Stimulated activated memory B cell treated with anti-CD40 and anti-IgM and Interleukin-4, amounts not matched to agents 10 μg/mL and 1 μg/mL and 100 μg/mL, for 72 hours (primary cell): ENCODE results near the gene PCBP1.
"Not testable (repeated sequence)": the region's sequence is repeated elsewhere in the genome, so short reads cannot be mapped to it uniquely, and the experiment has no call there.

ENCODE experiments used
- ATAC-seq: fragments of 150-1000 bp; cut with Tn5 transposase; 2 replicates; pipeline ENCODE4 v1.10.0; 2021
- H3K27ac Mint-ChIP-seq: one replicate; pipeline ENCODE4 v1.8.0; 2022; ENCODE audit warnings: mild to moderate bottlenecking, mixed read lengths
- H3K27me3 Mint-ChIP-seq: one replicate; pipeline ENCODE4 v1.8.0; 2022; ENCODE audit warnings: mixed read lengths
- H3K36me3 Mint-ChIP-seq: one replicate; pipeline ENCODE4 v1.8.0; 2022; ENCODE audit warnings: mixed read lengths
- H3K4me1 Mint-ChIP-seq: one replicate; pipeline ENCODE4 v1.8.0; 2022; ENCODE audit warnings: mixed read lengths
- H3K4me3 Mint-ChIP-seq: one replicate; pipeline ENCODE4 v1.8.0; 2022; ENCODE audit warnings: mild to moderate bottlenecking, moderate library complexity, mixed read lengths
- H3K9me3 Mint-ChIP-seq: one replicate; pipeline ENCODE4 v1.8.0; 2022; ENCODE audit warnings: mixed read lengths

The PCBP1 gene

DNA sequence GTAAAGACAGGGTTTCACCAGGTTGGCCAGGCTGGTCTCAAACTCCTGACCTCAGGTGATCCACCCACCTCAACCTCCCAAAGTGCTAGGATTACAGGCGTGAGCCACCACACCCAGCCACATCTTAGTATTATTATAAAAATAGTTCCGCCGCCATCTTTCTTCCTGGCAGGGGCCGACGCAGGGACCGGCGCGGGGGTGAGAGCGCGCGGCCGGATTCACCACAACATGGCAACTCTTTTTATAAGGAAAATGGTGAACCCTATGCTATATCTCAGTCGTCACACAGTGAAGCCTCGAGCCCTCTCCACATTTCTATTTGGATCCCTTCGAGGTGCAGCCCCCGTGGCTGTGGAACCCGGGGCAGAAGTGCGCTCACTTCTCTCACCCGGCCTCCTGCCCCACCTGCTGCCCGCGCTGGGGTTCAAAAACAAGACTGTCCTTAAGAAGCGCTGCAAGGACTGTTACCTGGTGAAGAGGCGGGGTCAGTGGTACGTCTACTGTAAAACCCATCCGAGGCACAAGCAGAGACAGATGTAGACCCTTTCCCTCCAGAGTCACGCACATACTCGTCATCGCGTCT, 15.1 kb downstream of the PCBP1 start:
- not testable (repeated sequence) for H3K27me3 Mint-ChIP-seq, H3K36me3 Mint-ChIP-seq, ATAC-seq, H3K9me3 Mint-ChIP-seq
- Mint-ChIP-seq H3K4me3 (peak overlapping the region; percentile 64), H3K27ac (peak overlapping the region; percentile 97), H3K4me1 (peaks cover 41% of the 10 kb centered on the region)

DNA sequence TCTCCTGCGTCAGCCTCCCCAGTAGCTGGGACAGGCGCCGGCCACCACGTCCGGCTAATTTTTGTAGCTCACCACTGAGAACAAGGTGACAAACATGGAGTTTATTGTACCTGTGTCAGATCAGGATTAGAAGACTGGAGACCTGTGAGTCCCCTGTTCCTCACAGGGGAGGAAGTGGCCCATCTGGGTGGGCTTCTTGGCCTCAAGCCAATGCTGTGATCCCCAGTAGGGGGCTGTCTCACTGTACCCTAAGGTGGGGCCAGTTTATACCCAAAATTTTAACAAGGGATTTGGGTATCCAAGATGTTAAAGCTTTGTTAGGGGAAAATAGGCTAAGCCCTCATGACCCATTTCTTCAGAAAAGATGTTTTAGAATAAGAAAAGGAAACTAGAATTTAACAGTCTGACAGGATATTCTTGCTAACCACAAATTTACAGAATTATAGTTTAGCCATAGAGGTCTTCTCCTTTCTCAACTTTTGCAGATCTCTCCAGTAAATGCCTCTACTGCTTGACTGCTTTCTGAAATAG, 16.3 kb downstream of the PCBP1 start:
- H3K4me3 Mint-ChIP-seq: peak overlapping the region; percentile 74
- ATAC-seq: peak; percentile 63
- peaks cover 52% of the 10 kb centered on the region for H3K4me1 Mint-ChIP-seq

DNA sequence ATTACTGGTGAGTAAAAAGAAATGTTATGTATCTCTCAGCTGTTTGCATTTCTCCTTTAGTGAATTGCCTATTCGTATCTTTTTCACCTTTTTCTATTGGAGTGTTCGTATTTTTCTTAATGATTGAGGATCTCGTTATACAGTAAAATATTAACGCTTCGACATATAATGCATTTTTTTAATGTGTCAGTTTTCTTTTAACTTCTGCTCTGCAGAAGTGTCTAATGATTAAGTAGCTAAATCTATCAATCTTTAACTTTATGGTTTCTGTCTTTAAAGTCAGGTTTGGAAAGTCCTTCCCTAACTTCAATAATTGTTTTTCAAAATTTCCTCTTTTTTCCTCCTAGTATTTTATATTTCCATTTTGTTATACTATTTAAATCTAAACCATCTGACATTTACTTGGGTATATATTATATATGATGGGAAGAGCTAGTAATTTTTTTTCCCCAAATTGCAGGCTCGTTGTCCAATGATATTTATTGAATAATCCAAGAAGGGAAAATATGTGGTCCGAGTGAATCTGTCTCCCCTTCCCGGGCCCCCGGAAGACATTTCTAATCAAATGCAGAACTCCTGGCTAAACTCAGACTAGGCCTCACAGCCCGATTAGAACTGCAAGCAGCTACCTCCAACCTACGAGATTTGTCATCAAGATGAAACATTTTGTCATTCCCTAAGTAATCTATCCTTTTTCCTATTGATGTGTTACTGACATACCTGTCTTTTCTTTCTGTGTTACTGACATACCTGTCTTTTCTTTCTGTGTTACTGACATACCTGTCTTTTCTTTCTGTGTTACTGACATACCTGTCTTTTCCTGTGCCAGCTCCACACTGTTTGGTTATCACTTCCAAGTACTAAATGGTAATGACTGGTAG, 17.2 kb downstream of the PCBP1 start:
- no peak for ATAC-seq
- Mint-ChIP-seq H3K9me3 (peaks cover 3% of the 10 kb centered on the region), H3K4me3 (peak overlapping the region; percentile 74), H3K27ac (peak overlapping the region; percentile 97), H3K36me3 (no peaks in the 10 kb centered on the region), H3K27me3 (no peaks in the 10 kb centered on the region), H3K4me1 (peaks cover 61% of the 10 kb centered on the region)

More for the DNA sequence above, 16.3 kb downstream of the PCBP1 start:
- no peaks in the 10 kb centered on the region for H3K36me3 Mint-ChIP-seq
- H3K27me3 Mint-ChIP-seq: no peaks in the 10 kb centered on the region
- peak overlapping the region; percentile 97 for H3K27ac Mint-ChIP-seq
- peaks cover 3% of the 10 kb centered on the region for H3K9me3 Mint-ChIP-seq

DNA sequence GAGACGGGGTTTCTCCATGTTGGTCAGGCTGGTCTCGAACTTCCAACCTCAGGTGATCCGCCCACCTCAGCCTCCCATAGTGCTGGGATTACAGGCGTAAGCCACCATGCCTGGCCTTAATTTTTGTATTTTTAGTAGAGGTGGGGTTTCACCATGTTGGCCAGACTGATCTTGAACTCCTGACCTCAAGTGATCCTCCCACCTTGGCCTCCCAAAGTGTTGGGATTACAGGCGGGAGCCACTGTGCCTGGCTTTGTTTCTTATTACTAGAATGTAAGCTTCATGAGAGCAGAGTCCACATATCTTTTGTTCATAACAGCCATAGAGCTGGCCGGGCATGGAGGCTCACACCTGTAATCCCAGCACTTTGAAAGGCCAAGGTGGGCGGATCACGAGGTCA, 18.9 kb downstream of the PCBP1 start:
- not testable (repeated sequence) for ATAC-seq, H3K9me3 Mint-ChIP-seq, H3K4me3 Mint-ChIP-seq, H3K27me3 Mint-ChIP-seq, H3K27ac Mint-ChIP-seq, H3K36me3 Mint-ChIP-seq
- peaks cover 69% of the 10 kb centered on the region for H3K4me1 Mint-ChIP-seq

DNA sequence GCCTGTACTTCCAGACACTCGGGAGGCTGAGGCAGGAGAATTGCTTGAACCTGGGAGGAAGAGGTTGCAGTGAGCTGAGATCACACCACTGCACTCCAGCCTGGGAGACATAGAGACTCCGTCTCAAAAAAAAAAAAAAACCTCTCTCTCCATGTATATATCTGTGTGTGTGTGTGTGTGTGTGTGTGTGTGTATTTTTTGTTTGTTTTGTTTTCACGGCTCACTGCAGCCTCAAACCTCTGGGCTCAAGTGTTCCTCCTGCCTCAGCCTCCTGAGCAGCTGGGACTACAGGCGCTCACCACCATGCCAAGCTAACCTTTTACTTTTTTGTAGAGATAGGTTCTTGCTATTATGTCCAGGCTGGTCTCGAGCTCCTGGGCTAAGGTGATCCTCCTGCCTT, 23.1 kb downstream of the PCBP1 start:
- not testable (repeated sequence) for H3K9me3 Mint-ChIP-seq, H3K4me3 Mint-ChIP-seq, H3K27me3 Mint-ChIP-seq, ATAC-seq, H3K36me3 Mint-ChIP-seq
- Mint-ChIP-seq H3K4me1 (peaks cover 50% of the 10 kb centered on the region), H3K27ac (peak overlapping the region; percentile 99)

DNA sequence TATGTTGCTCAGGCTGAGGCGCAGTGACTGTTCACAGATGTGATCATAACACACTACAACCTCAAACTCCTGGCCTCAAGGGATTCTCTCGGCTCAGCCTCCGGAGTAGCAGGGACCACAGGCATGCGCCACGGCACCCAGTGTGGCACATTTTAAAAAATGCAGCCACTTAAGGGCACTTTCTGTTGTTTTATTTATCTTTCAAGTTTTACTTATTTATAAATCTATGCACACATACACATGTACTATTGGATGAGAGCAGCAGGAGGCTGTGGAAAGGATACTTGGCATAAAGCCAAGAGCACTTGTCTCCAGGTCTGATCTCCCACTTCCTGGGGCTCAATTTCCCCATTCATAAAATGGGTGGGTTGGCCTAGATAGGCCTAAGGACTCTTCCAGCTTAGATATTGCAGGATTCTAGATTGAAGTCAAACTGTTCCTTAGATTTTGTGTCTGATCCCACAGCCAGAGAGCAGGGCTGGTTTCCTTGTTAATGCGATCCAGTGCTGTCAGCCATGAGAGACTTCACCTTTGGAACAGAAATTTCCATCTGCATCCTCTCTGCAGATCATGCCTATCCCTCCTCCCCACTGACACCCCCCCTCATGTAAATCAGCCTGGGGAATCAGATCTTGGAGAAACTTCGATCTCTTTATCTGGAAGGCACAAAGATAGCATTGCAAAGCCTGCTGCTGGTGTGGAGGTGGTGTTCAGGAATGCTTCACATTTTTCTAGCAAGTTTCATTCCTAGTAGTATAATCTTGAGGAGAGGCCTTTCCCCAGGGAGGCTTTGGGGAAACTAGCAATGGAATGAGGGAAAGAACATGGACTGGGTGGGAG, 24.7 kb downstream of the PCBP1 start:
- H3K27ac Mint-ChIP-seq: no peak overlapping the region
- no peaks in the 10 kb centered on the region for H3K36me3 Mint-ChIP-seq
- H3K4me3 Mint-ChIP-seq: no peak overlapping the region
- H3K9me3 Mint-ChIP-seq: no peaks in the 10 kb centered on the region
- H3K27me3 Mint-ChIP-seq: no peaks in the 10 kb centered on the region
- peaks cover 58% of the 10 kb centered on the region for H3K4me1 Mint-ChIP-seq
- no peak for ATAC-seq

DNA sequence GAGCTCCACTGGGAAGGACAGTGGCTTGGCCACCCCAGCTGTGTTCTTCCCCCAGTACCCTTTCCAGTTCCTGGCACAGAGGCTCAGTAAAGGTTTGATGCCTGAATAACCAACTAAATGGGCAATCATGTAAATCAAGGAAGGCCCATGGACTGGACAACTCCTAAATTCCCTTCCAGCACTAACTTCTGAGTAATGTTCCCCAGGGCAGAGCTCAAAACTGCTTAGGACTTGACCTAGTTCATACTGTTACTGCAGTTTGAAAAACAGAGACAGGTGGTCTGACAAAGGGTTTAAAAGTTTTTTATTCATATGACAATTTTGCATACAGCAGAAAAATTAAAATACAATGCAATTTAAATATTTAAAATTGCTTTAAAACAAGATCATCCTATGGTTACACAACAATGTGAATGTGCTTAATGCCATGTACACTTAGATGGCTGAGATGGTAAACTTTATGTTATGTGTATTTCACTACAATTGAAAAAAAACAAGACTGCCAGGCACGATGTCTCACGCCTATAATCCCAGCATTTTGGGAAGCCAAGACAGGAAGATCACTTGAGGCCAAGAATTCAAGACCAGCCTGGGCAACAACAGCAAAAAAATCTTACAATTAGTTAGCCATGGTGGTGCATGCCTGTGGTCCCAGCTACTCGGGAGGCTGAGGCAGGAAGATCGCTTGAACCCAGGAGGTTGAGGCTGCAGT, 26.2 kb downstream of the PCBP1 start:
- Mint-ChIP-seq H3K27me3 (no peaks in the 10 kb centered on the region), H3K36me3 (no peaks in the 10 kb centered on the region)

DNA sequence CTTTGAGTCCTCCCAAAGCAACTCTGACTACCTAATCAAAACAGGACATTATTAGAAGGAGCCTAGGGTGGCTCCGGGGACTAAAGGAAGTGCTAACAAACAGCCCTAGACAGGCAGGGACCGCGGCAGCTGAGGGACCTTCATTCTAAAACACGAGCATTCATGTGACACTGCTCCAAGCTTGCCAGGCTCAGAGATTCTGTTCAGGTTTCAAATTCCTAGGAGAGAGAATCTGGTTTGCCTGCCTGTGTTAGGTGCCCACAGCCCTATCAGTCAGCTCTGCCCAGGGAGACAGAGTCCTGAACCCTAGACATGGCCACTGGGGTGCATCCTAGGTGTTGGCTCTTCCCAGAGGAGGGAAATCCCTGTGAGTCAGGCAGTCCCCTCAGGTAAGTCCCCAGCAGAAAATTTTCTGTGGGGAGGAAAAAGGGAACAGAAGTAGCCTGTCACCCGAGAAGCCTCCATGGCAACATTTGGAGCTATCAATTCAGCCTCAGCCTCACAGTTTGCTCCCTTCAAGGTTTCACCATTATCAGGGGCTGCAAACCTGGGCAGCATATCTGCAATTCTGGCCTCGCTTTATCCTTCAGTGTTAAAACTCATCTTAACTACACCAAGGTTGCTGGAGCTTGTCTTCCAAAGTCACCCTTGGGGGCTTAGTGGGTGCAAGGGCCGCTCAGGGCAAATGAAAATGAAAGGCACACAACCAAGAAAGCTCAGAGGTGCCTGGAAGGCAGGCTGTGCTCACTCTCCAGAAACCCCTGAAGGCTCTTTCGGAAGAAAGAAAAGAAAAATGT, 28.6 kb downstream of the PCBP1 start:
- Mint-ChIP-seq H3K9me3 (no peaks in the 10 kb centered on the region), H3K27me3 (no peaks in the 10 kb centered on the region), H3K27ac (peak overlapping the region; percentile 84), H3K4me3 (no peak overlapping the region), H3K36me3 (no peaks in the 10 kb centered on the region), H3K4me1 (peaks cover 51% of the 10 kb centered on the region)
- ATAC-seq: peak; percentile 67

More for the DNA sequence above, 26.2 kb downstream of the PCBP1 start:
- H3K9me3 Mint-ChIP-seq: no peaks in the 10 kb centered on the region
- no peak overlapping the region for H3K4me3 Mint-ChIP-seq
- peak overlapping the region; percentile 56 for H3K27ac Mint-ChIP-seq
- ATAC-seq: no peak
- H3K4me1 Mint-ChIP-seq: peaks cover 49% of the 10 kb centered on the region

DNA sequence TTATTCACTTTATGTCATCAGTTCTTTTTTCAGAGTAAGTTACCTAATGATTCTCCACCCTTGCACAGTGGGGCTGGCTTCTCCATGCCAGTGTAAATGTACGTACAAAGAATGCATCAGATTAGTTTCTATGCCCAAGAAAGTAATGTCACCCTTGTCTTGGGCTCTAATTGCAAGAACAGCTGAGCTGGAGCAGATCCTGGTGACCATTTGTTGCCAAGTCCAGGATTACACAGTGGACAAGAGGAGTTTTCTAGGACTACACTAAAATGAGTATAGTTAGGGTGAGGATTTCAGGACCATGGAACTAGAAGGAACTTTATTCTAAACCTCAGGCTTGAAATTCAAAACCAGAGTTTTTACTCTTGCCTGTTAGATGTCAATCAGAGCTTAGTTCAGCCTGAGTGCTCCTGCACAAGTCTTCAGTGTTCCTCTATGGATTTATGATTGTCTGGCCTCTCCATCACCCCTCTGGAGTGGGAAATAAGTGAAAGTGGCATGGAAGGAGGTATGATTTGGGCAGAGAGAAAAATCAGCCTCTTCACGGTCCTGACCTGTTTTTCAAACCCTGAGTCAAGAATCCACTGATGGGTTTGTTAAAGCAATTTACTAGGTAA, 29.8 kb downstream of the PCBP1 start:
- no peaks in the 10 kb centered on the region for H3K36me3 Mint-ChIP-seq
- peaks cover 57% of the 10 kb centered on the region for H3K4me1 Mint-ChIP-seq
- peak overlapping the region; percentile 84 for H3K27ac Mint-ChIP-seq
- H3K9me3 Mint-ChIP-seq: no peaks in the 10 kb centered on the region
- ATAC-seq: no peak
- no peaks in the 10 kb centered on the region for H3K27me3 Mint-ChIP-seq
- H3K4me3 Mint-ChIP-seq: no peak overlapping the region

DNA sequence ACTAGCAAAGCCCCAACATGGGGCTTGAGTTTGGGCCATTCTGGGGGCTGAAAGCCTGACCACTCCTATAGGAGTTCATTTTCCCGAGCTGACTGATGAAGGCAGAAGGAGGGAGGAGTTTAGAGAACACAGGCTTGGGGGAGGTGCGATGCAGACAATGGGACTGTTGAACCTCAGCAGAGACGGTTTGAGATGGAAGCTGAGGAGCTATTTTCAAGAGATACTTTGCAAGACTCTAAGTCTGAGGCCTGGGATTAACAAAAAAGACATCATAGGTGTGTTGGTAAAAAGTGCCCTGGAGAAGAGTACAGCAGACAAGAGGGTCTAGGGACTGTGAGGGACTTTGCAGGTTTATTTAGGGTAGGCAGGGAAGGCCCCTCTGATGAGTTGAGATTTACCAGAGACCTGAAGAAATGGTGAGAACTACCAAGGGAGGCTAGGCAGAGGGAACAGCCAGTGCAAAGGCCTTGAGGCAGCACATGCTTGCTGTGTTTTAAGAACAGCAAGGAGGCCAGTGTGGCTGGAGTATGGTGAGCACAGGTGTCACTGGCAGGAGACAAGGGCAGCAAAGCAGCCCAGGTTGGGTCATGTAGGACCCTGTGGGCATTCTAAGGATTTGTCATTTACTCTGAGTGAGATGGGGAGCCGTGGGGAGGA, 31.6 kb downstream of the PCBP1 start:
- Mint-ChIP-seq H3K4me1 (peaks cover 69% of the 10 kb centered on the region), H3K4me3 (no peak overlapping the region), H3K27ac (peak overlapping the region; percentile 100), H3K36me3 (no peaks in the 10 kb centered on the region), H3K27me3 (no peaks in the 10 kb centered on the region), H3K9me3 (no peaks in the 10 kb centered on the region)
- no peak for ATAC-seq

DNA sequence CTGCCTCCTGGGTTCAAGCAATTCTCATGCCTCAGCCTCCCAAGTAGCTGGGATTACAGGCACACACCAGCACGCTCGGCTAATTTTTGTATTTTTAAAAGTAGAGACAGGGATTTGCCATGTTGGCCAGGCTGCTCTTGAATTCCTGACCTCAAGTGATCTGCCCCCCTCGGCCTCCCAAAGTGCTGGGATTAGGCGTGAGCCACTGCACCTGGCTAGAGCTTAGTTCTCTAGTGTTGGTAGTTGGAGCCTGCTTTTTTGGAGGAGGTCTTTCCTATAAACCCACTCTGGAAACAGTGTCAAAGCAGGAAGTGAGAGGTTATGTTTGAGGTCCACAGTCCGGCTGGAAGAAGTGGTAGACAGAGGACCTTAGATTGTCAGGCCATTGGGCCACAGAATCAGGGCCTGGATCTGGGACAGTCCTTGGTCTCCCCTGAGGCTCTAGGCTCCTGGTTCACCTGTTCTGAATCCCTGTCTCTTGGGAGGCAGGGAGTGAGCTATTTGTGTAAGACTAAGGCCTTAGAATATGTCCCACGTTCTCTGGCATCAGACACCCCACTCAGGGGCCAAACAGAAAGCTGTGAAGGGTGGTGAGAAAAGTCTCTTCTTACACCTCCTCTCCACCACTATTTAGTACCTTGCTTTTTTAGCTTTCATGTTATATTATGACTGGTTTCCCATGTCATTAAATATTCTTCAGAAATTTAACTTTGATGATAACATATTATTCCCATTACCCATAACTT, 34.5 kb downstream of the PCBP1 start:
- Mint-ChIP-seq H3K27me3 (no peaks in the 10 kb centered on the region), H3K36me3 (no peaks in the 10 kb centered on the region)

DNA sequence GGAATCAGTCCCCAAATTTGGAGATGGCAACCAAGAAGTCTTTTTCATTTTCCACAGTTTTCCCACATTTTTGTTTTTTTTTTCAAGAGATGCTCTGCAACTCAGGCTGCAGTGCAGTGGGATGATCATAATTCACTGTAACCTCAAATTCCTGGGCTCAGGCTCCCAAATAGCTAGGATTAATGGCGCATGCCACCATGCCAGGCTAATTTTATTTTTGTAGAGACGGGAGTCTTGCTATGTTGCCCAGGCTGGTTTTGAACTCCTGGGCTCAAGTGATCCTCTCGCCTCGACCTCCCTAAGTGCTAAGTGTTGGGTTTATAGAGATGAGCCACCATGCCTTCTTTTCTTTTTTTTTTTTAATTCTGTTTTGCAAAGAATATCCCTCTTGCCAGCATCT, 35.2 kb downstream of the PCBP1 start:
- ATAC-seq: no peak
- no peak overlapping the region for H3K4me3 Mint-ChIP-seq
- no peaks in the 10 kb centered on the region for H3K36me3 Mint-ChIP-seq
- H3K27ac Mint-ChIP-seq: peak overlapping the region; percentile 100
- no peaks in the 10 kb centered on the region for H3K27me3 Mint-ChIP-seq
- peaks cover 81% of the 10 kb centered on the region for H3K4me1 Mint-ChIP-seq
- H3K9me3 Mint-ChIP-seq: no peaks in the 10 kb centered on the region

More for the DNA sequence above, 34.5 kb downstream of the PCBP1 start:
- peak overlapping the region; percentile 100 for H3K27ac Mint-ChIP-seq
- no peak for ATAC-seq
- H3K9me3 Mint-ChIP-seq: no peaks in the 10 kb centered on the region
- H3K4me1 Mint-ChIP-seq: peaks cover 84% of the 10 kb centered on the region
- H3K4me3 Mint-ChIP-seq: peak overlapping the region; percentile 15
